DMS114 treated with DMSO at 0.1 percent for 48 hours (cell line): Measurements from ENCODE around the gene MEIOC.
"Not testable (repeated sequence)": the region's sequence is repeated elsewhere in the genome, so short reads cannot be mapped to it uniquely, and the experiment has no call there.

Experiments used
- DNase-seq: peaks from one replicate; lab custom pipeline; 2025; ENCODE audit not compliant: unreplicated experiment; lab: John Stamatoyannopoulos, UW

The MEIOC gene

DNA sequence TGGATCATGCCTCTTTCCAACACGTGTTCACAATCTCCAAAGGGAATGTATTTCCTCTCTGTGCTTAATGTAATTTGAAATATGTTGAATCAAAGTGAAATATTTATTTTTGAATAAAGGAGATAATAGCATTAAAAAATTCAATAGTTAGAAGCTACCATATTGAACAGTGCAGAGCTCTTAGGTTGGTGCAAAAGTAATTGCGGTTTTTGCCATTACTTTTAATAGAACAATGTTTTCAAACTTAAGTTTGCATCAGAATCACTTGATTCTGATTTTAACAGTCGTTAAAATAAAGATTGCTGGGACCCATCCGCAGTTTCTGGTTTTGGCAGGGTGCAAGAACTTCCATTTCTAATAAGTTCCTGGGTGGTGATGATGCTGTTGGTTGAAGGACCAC, 10.0 kb upstream of the MEIOC start:
- no peak for DNase-seq

DNA sequence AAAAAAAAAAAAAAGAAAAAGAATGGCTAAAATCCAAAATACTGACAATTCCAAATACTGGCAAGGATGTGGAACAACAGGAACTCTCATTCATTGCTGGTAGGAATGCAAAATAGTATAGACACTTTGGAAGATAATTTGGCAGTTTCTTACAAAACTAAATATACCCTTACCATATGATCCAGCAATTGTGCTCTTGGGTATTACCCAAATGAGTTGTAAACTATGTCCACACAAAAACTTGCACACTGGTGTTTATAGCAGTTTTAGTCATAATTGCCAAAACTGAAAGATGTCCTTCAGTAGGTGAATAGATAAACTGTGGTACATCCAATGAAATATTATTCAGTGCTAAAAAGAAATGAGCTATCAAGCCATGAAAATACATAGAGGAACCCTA, 8.5 kb upstream of the MEIOC start:
- DNase-seq: no peak

- DNase-seq: no peak
Observed at GRCh38 chr17:44648963-44649362, 7.3 kb upstream of the MEIOC start.

- no peak for DNase-seq
Observed at GRCh38 chr17:44651228-44651627, 5.0 kb upstream of the MEIOC start.

GRCh38 chr17:44652727-44653126, 3.5 kb upstream of the MEIOC start:
- DNase-seq: no peak

GRCh38 chr17:44653384-44653783, 2.9 kb upstream of the MEIOC start:
- no peak for DNase-seq

- no peak for DNase-seq
Observed at GRCh38 chr17:44653954-44654353, 2.3 kb upstream of the MEIOC start.

GRCh38 chr17:44661835-44662234, 5.6 kb downstream of the MEIOC start:
- DNase-seq: no peak

DNA sequence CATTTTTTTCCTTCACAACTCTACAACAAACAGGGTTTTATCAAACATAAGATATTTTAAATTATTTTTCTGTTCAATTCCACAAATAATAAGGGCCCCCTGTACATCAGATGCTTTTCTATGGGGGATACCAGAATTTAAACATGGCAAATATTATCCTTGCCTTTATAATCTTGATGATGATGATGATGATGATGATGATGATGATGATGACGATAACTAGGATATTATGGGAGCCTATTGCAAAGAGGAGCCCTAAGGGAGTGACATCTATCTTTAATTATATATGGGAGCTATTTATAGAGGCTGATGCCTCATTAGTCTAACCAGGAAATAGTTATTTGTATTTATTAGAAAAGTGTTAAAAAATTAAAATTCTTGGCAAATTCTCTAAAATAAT, 6.8 kb downstream of the MEIOC start:
- no peak for DNase-seq

GRCh38 chr17:44664867-44665266, 8.6 kb downstream of the MEIOC start:
- DNase-seq: no peak

DNA sequence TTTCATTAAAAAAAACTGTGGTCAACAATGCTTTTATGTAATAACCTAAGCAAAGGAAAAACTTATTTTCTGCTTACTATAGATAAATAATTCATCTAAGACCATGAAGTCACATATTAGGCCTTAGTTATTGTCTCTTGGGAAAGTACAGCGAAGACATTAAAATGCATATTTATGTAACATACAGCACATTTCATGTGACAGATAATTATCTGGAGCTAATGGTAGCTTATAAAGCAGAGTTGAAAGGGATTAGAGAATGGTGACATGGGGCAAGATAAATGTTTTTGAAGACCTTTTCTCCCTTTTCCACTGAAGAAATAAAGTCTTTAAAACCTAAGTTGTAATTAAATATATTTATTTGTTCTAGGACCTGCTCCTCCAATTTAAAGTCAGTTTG, 9.7 kb downstream of the MEIOC start:
- DNase-seq: no peak

- peak; percentile 31 for DNase-seq
Observed at GRCh38 chr17:44672479-44673093, 16.3 kb downstream of the MEIOC start.

DNA sequence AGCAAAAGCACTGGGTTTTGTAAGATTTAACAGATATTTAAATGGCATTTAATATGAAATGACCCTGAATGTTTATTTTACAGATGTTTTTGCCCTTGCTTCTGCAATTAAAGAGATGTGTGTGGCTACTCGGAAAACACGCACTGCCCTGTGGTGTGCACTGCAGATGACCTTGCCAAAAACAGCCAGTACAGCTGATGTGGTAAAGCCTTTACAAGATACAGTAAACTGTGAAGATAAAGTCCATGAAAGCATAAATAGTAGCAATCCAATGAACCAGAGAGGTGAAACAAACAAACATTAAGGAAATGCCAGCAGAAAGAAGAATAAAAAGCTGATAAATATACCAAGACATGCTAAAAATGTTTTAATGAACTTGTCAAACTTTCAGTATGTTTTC, 17.6 kb downstream of the MEIOC start:
- DNase-seq: no peak

- no peak for DNase-seq
Observed at GRCh38 chr17:44677136-44677535, 20.9 kb downstream of the MEIOC start.

- not testable (repeated sequence) for DNase-seq
Observed at GRCh38 chr17:44683303-44683702, 27.0 kb downstream of the MEIOC start.

DNA sequence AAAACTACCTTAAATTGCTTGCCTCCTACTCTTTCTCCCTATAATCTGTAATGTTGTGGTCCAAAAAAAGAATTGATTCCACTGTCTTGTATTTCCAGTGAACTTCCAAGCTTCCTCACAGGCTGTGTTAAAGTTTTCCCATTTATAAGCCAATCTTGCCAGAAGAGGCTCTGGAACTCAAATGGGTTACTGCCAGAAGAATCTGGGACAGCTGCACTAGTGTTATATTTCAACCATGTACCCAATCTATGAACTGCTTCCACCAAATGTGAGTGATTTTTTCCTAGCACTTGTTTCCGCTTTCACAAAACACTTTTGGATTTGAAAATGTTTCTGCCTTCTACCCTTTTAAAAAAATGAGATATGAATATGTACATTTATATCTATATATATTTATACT, 31.5 kb downstream of the MEIOC start:
- no peak for DNase-seq

DNA sequence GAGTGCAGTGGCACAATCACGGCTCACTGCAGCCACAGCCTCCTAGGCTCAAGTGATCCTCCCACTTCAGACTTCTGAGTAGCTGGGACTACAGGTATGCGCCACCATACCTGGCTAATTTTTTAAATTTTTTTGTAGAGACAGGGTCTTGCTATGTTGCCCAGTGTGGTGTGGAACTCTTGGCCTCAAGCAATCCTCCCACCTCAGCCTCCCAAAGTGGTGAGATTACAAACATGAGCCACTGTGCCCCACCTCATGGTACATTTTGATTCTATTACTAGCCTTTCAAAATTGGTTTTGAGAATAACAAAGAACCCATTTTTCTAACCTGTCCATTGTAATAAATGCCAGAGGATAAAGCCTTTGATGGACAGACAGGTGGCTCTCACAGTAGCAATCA, 31.9 kb downstream of the MEIOC start:
- no peak for DNase-seq

DNA sequence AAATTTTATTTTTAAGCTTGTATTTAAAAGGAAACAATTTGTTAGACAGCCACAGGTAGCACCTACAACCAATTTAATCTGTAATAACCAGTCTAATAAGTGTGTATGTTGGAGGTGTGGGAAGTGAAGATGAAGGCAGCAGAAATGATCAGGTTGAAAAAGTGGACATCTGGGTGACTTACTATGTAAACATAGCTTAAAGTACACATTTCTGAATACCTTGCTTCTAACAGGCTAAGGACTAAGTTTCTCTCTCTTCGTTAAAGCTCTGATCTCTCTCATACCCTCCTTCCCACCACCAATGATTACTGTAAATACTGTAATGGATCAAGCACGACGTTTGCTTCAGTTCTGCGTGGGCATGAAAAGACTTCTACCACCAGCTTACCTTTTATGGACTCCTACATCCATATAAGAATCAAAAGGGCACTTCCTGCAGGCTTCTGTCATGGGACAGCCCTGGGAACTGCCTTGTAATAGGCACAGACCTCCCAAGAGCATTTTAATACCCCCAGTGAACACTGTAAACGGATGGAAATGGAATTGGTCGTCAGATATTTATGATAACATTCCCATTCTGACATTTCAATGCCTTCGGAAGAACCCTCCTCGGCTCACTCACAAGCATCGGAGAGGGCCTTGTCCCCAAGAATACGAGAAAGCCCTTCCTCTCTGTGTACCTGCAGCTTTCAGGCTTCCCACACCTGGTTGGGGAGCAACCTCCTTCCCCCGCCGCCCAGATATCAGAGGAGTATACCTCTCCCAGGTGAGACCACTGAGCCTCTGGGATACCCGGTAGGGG, 32.6 kb downstream of the MEIOC start:
- DNase-seq: no peak

DNA sequence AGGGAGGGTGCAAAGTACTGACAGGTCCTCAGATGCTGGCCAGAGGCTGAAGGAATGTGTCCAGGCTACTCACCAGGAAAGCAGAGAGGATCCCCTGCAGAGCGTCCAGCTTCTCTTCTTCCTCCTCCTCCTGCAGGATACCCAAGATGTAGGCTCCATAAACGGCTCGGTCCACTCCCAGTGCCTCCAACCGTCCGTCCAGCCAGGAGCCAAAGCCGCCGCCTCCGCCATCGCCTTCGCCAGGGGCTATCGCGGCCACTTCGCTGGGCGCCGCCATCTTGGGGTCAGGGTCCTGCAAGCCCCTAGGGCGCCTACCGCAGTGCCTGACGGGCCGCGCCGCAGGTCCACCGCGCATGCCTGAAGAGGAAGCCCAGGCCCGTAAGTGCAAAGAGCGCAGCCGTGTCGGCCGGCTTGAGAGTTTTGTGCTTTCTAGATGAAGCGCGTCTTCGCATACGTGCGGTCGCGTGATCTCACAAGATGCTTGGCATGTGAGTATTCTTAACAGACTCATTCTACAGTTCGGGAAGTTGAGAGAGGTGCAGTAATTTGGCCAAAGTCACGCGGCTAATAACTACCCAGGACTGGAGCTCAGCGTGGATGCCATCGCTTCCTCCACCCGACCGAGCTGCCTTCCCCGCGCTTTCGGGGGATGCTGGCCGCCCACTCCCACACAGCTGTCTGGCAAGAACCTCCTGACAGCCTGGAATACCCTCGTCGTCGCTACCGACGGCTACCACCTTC, 33.4 kb downstream of the MEIOC start, which contains the start of gene CCDC43:
Gene CCDC43, minus strand, starts transcription at position 300 of the 741 bp plus-strand sequence. Its CDS starts 23 bp downstream, at position 277.
- peak; percentile 82 for DNase-seq

DNA sequence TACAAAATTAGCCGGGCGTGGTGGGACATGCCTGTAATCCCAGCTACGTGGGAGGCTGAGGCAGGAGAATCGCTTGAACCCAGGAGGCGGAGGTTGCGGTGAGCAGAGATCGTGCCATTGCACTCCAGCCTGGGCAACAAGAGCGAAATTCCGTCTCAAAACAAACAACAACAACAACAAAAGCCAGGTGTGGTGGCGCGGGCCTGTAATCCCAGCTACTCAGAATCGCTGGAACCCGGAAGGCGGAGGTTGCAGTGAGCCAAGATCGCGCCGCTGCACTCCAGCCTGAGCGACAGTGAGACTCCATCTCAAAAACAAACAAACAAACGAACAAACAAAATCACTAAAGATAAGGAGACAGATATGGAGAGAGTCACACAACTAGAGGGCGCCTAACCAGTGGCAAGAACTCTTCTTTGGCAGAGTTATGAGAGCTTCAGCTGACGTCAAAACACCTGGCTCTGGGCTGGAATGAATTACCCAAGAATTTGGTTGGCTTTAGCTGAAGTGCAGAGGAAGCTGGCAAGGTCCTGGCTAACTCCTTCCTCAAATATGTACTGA, 34.6 kb downstream of the MEIOC start:
- not testable (repeated sequence) for DNase-seq

GRCh38 chr17:44693609-44694008, 37.3 kb downstream of the MEIOC start:
- no peak for DNase-seq

DNA sequence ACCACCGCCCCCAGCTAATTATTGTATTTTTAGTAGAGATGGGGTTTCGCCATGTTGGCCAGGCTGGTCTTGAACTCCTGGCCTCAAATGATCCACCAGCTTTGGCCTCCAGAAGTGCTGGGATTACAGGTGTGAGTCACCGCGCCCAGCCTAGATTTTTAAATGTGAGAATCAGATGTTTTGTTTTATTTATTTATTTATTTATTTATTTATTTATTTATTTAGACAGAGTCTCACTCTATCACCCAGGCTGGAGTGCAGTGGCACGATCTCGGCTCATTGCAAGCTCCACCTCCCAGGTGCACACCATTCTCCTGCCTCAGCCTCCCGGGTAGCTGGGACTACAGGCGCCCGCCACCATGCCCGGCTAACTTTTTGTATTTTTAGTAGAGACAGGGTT, 44.0 kb downstream of the MEIOC start:
- DNase-seq: not testable (repeated sequence)
